ENCODE measurements around the gene IL6R.
"Not testable (repeated sequence)": the region's sequence is repeated elsewhere in the genome, so short reads cannot be mapped to it uniquely, and the experiment has no call there.

Gene IL6R

DNA sequence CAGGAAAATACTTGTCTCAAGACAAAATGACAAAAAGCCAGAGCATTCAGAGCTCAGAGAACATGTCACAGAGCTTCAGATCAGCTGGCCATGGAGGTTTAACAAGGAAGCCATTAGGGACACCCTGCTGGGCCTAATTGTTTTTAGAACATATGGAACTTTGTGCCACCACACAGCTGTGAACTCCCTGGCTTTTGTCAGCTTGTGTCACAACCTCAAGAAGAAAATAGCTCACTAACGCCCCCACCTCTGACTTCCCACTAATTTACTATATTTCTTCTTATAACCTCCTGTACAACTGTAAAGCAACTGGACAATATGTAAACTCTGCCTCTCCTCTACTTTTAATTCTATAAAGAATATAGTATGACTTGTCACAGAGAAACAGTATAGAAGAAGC, 75.9 kb downstream of the IL6R start:
- Histone ChIP-seq H3K4me3 (replicated peaks; ENCODE audit: low read depth, low read length) (no peak overlapping the region), H3K27me3 (replicated peaks; ENCODE audit: control insufficient read depth, insufficient read depth, low read length) (no peaks in the 10 kb centered on the region; the same call in 1 of the 2 replicates), H3K36me3 (ENCODE audit: control insufficient read depth, insufficient read depth, low read length) (no peaks in the 10 kb centered on the region)
- DNase-seq (ENCODE audit: extremely low read depth, insufficient read length) = no peak
- TF ChIP-seq CTCF (IDR thresholded peaks at IDR 0.05; ENCODE audit: insufficient read depth, low read length, poor library complexity, severe bottlenecking) = no peak

DNA sequence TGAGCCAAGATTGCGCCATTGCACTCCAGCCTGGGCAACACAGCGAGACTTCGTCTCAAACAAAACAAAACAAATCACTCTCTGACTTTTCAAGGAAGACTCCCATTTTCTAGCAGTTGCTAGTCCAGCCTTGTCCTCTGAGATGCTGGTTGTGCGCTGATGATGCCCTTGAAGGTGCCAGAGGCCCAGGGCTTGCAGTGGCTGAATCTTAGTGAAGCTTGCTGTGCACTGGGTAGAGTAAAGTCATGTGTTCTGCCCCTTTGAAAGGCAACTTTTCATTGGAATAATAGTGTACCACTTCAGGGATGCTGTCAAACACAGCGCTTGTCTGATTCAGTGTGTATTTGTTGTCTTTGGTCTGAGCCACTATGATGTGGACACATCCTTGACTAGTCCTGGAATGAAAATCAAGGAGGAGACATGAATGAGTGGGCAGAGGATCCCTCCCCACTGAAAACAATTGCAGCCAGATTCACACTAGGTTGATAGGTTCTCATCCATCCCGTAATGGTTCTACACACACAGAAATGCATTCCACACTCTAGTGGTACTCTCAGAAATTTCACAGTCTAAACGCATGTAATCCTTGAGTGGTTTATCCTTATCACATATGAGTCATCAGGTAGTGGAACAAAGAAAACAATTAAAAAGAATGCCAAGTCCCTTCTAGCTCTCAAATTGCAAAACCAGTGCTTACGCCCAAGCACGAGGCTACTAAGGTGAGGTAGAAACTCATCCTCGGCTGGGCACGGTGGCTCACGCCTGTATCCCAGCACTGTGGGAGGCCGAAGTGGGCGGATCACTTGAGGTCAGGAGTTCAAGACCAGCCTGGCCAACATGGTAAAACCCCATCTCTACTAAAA, 79.0 kb downstream of the IL6R start:
- H3K36me3 ChIP-seq (ENCODE audit: control insufficient read depth, insufficient read depth, low read length) = no peaks in the 10 kb centered on the region
- no peak for TF ChIP-seq CTCF (IDR thresholded peaks at IDR 0.05; ENCODE audit: insufficient read depth, low read length, poor library complexity, severe bottlenecking)
- no peaks in the 10 kb centered on the region; the same call in 1 of the 2 replicates for H3K27me3 ChIP-seq (replicated peaks; ENCODE audit: control insufficient read depth, insufficient read depth, low read length)
- DNase-seq (ENCODE audit: extremely low read depth, insufficient read length) = no peak
- H3K4me3 ChIP-seq (replicated peaks; ENCODE audit: low read depth, low read length) = no peak overlapping the region

GRCh38 chr1:154485106-154485505, 80.0 kb downstream of the IL6R start:
- Histone ChIP-seq H3K4me3 (replicated peaks; ENCODE audit: low read depth, low read length) (no peak overlapping the region), H3K36me3 (ENCODE audit: control insufficient read depth, insufficient read depth, low read length) (no peaks in the 10 kb centered on the region), H3K27me3 (replicated peaks; ENCODE audit: control insufficient read depth, insufficient read depth, low read length) (no peaks in the 10 kb centered on the region; the same call in 1 of the 2 replicates)
- no peak for TF ChIP-seq CTCF (IDR thresholded peaks at IDR 0.05; ENCODE audit: insufficient read depth, low read length, poor library complexity, severe bottlenecking)
- DNase-seq (ENCODE audit: extremely low read depth, insufficient read length) = no peak

- no peak for DNase-seq (ENCODE audit: extremely low read depth, insufficient read length)
- no peaks in the 10 kb centered on the region; the same call in 1 of the 2 replicates for H3K27me3 ChIP-seq (replicated peaks; ENCODE audit: control insufficient read depth, insufficient read depth, low read length)
These were observed 80.9 kb downstream of the IL6R start for GRCh38 chr1:154485910-154486496.

DNA sequence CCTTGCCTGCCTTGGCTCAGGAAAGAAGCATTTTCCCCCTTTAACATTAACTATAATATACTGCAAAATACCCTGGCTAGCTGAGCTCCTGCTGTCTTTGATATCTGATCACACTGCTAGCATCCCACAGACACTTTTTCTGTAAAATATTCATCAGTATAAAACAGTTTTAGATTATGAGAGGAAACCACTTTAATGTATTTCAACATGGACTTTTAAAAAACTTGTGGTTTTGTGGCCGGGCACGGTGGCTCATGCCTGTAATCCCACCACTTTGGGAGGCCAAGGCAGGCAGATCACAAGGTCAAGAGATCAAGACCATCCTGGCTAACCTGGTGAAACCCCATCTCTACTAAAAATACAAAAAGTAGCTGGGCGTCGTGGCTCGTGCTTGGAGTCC, 81.6 kb downstream of the IL6R start:
- H3K4me3 ChIP-seq (replicated peaks; ENCODE audit: low read depth, low read length); DNase-seq (ENCODE audit: extremely low read depth, insufficient read length); H3K36me3 ChIP-seq (ENCODE audit: control insufficient read depth, insufficient read depth, low read length); H3K27me3 ChIP-seq (replicated peaks; ENCODE audit: control insufficient read depth, insufficient read depth, low read length): not testable (repeated sequence)

More at GRCh38 chr1:154485910-154486496, 80.9 kb downstream of the IL6R start:
- Histone ChIP-seq H3K36me3 (ENCODE audit: control insufficient read depth, insufficient read depth, low read length) (no peaks in the 10 kb centered on the region), H3K4me3 (replicated peaks; ENCODE audit: low read depth, low read length) (no peak overlapping the region)
- no peak for TF ChIP-seq CTCF (IDR thresholded peaks at IDR 0.05; ENCODE audit: insufficient read depth, low read length, poor library complexity, severe bottlenecking)

DNA sequence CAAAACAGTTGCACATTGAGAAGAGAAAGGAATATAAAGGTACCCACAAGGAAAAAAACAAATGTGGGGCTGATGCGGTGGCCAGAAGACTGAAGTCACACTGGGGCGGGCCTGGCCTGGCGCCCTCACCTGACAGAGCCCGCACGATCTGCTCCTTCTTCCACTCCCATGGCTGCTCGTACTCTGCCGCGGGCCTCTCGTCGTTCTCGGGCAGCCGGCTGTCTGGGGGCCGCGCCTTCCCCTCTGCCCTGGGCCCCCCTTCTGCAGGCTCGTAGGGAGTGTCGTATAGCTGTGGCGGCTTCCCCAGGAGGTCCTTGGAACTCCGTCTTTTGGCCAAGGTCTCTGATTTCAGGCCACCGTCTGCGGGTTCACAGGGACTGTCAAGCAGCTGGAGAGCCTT, 83.8 kb downstream of the IL6R start:
- no peaks in the 10 kb centered on the region for H3K36me3 ChIP-seq (ENCODE audit: control insufficient read depth, insufficient read depth, low read length)
- TF ChIP-seq CTCF (IDR thresholded peaks at IDR 0.05; ENCODE audit: insufficient read depth, low read length, poor library complexity, severe bottlenecking) = no peak
- H3K27me3 ChIP-seq (replicated peaks; ENCODE audit: control insufficient read depth, insufficient read depth, low read length) = no peaks in the 10 kb centered on the region; the same call in none of the 2 replicates
- H3K4me3 ChIP-seq (replicated peaks; ENCODE audit: low read depth, low read length) = no peak overlapping the region
- DNase-seq (ENCODE audit: extremely low read depth, insufficient read length) = no peak
